NCI-H1105 (cell line): ENCODE measurements around the gene EEF1A2.

Experiments used
- DNase-seq: peaks from one replicate; lab custom pipeline; 2025; lab: John Stamatoyannopoulos, UW

The EEF1A2 gene

DNA sequence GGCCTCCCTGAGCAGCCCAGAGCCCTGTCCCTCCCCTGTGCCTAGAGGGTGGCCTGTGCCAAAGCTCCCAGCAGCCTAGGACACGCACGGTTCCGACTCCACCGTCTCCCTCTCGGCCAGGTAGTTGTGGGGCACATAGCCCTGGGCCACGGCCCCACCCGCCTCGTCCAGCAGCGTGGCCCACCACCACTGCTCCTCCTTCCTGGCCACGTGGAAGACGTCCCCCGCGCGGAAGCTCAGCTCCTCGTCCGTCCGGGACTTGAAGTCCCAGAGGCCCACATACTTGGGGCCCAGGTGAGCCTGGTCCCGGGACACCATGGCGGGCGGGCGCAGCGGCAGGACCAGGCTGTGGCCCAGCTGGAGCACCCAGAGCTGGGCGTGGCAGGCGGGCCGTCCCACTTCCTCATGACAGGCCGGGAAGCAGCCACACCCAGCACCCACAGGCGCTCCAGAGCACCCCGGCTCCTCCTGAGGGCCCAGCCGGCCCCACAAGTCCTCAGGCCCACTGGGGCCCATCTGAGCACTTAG is 38.2 kb upstream of the EEF1A2 start, which contains the start of gene PTK6:
Gene PTK6, minus strand, starts transcription at position 380 of the 528 bp plus-strand sequence. Its CDS starts 62 bp downstream, at position 318.
- DNase-seq, result no peak

DNA sequence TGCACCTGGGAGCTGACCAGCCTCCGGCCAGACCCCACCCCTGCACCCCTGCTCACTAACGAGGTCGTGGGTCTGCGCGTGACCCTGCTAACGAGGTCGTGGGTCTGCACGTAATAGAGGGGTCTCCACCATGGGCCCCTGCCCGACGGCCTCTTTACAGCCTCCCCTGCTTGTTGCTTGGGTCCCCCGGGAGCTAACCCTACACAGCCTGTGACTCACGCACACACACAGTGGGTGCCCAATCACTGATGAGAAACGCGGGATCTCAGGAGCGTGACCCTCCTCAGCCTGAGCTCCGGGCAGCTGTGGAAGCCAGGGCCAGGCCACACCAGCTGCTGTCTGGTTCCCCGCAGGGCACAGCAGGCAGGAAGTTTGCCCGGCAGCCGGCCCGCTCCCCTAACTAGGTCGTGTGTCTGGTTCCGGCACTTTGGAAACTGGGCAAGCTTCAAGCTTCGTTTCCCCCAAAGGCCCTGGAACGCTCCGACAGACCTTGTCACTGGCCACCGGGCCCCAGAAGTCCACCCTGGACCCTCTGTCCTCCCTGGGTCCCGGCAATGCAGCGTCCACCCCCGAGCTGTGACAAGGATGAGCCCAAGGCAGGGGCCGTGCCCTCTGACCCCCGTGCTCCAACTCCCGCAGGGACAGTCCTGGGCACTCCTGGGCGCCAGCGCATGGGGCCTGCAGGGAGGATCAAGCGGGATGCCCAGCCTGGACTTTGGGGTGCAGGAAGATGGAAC is 37.5 kb upstream of the EEF1A2 start:
- DNase-seq, result no peak

DNA sequence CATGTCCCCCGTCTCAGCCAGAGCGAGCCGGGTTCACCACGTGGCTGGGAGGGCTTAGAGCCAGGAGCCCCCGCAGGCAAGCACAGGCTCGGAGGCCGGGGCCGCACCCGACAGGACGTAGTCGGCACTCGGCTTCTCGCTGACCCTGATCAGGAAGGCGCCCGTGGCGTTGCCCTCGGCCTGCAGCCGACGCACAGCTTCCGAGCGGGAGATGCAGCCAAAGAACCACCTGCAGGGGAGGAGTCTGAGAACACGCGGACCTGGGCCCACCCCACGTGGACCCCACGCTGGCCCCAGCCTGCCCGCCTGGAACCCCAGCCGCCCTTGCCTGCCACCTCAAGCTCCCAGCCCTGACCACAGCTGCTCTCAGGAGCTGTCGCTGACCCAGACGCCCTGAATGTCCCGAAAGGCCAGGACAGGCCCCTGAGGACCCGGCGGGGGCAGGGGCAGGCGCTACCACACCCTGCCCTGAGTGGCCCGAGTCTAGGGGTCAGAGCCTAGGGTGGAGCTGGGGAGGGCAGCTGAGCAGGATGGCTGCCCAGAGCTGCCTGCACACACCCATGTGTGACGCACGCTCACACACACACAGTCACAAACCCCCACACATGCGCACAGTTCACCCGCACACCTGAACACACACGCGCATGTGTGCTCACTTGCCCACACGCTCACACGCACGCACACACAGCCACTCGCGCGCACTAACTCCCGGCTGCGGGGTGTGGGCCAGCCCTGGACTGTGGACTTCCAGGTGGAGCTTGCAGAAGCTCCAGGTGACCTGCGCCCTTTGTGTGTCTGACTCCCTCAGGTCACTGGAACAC is 36.2 kb upstream of the EEF1A2 start:
- DNase-seq, result no peak

DNA sequence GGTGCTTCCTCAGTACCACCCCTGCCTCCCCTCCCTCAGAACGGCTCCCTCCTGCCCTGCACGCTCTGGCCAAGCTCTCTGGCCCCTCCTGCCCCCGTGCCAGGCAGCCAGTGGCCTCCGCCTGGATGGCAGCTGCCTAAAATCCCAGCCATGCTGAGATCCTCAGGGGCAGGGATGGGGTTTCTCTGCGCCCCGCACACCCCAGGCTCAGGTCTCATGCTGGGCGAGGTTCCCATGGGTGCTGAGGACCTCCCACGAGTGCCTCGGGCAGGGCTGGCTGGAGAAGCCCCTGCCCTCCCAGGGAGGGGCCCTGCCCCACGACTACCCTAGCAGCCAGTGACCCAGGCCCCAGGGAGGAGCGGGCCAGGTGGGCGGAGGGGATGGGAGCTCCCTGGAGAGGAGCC is 35.5 kb upstream of the EEF1A2 start:
- no peak for DNase-seq

DNA sequence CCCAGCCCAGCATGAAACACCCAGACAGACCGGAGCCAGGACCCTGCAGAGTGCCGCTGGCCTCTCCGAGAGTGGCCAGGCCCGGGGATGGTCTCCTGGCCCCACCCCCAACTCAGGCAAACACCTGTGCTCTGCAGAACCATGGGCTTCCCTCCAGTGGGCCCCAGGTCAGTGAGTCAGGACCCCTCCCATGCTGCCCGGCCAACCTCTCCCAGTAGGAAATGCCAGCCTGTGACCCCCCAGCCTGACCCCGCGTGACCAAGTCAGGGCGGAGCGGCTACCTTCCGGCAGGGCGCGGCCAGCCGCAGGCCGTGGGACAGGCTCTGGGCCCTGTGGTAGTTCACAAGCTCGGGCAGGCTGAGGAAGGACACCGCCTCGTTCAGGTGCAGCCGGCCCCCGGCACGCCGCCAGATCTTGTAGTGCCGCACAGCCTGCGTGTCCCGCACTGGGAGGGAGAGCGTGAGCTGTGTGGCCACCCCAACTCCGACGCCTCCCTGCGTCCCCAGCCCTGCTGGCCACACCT is 35.0 kb upstream of the EEF1A2 start:
- DNase-seq, result no peak

DNA sequence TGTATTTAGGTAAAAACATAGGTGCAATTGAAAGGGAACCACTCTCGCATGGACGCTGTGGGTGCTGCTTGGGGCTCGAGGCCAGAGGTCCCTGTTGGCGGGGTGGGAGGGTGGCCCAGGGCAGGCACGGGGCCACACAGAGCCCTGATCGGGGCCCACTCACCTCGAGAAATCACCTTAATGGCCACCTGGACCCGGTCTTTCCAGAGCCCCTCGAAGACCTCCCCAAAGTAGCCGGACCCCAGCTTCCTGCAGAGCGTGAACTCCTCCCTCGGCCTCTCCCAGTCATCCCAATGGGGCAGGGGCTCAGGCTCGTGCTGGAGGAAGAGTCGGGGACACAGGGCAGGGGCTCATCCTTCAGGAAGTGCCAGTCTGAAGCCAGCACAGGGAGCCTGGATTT is 34.5 kb upstream of the EEF1A2 start:
- no peak for DNase-seq

DNA sequence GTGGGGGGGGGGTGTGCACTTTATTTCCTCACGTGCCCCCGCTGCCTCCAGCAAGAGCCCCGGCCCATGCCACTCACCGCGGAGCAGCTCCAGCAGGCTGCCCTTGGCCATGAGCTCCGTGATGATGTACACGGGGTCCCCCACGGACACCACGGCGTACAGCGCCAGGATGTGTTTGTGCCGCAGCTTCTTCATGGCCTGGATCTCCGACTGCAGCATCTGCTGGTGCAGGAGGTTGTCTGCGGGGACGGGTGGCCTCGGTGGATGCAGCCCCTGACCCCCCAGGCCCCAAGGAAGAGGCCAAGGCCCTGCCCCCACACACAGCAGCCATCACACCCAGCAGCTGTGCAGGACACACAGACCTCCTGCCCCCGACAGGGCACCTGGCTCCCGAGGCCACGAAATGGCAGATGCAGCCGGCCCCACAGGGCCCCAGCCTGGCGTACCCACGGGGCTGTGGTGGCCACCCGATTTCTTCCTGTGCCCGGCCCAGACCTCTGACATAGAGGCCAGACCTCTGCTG is 33.6 kb upstream of the EEF1A2 start:
- DNase-seq, result no peak

DNA sequence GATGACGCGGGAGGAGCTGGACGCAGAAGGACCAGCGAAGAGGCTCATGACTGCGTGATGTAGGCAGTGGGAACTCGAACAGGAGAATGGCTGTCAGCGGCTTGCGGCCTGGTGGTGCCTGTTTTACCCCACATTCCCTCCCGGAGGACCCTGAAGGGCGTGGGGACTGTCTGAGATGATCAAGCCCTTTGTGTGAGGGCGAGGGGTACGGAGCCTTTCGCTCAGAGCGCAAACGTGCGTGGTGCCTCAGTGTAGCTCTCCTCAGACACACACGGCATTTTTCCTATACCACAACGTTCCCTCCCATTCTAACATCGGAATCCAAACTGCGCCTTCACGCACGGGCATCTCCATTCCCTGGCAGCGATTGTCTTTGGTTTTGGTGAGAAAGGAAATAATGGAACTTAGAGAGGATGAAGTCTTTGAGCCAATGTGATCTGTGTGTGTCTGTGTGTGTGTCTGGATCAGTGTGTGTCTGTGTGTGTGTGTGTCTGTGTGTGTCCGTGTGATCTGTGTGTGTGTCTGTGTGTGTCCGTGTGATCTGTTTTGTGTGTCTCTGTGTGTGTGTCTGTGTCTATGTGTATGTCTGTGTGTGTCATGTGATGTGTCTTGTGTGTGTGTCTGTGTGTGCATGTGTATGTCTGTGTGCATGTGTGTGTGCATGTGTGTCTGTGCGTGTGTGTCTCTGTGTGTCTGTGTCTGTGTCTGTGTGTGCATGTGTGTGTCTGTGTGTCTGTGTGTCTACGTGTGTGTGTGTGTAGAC is 33.0 kb upstream of the EEF1A2 start:
- no peak for DNase-seq

DNA sequence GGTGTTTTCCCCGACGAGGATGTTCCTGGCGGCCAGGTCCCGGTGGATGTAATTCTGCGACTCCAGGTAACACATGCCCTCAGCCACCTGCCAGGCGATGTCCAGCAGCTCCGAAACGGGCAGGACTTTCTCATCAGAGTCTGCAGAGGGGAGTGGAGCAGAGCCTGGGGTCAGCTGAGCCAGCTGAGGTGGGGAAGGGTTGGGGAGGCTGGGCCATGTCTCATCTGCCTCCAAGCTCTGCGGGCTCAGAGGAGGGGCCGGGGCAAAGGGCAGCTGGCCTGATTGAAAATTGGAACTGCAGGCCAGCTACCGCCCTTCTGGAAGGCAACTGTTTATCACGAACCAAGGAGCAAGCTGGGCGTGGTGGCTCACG is 31.9 kb upstream of the EEF1A2 start:
- DNase-seq, result no peak

DNA sequence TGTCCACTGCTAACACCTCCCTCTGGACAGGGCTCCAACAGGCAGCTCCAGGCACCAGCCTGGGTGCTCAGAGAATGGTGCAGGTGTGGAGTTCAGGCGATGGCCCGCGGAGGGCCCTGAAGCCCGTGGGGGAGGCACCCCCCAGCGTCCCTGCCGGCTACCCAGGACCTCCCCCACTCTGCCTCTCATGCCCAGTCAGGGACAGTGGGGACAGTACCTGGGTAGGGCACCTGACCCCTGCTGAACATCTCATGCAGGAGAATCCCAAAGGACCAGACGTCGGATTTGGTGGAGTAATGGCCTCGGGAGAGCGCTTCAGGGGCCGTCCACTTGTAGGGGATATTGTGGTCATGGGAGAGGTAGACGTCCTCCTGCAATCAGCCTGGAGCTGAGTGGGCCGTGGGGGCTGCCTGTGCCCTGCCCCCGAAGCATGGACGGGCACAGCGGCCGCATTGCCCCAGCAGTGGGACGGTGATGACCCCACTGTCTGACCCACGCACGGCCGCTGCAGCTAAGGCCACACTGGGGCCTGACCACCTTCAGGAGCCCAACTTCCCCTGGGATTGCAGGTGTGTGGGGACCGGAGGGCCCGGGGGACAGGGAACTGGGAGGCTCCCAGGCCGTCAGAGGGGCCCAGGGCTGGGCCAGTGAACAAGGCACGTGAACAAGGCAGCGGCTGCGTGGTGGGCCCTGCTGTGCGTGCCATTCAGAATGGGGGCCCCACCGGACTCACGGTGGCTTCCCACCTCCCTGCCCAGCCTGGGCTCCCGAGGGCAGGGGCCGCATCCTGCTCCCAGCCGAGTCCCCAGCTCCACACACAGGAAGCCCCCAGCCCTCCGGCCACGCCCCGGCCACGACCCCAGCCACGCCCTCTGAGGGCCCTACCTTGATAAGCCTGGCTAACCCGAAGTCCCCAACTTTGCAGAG is 31.2 kb upstream of the EEF1A2 start:
- DNase-seq, result no peak

DNA sequence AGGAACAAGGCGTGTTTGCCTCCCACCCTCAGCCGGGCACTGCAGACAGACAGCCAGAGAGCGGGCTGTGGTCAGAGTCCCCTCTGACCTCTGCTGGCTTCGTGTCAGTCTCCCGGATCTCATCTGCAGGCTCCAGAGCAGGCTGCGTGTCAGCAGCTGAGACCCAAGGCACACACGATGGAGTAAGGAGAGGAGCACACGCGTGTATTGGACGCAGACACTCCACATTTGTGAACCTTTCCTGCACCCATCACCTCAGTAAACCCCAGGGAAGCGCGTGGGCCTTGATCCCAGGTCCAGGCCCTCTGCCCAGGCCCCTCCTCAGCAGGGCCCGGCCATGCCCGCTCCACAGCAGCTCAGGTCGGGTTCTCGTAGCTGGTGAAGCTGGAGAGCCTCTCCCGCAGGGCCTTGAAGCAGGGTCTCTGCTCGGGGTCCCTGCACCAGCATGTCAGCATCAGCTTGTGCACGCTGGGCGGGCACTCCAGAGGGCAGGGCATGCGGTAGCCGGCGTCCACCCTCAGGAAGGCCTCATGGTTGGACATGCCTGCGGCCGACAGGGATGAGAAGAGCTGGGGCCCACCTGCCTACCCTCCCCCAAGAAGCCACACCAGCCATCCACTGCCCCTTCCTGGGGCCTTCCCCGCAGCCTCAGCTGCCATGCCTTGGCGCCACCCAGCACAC is 30.4 kb upstream of the EEF1A2 start:
- no peak for DNase-seq

DNA sequence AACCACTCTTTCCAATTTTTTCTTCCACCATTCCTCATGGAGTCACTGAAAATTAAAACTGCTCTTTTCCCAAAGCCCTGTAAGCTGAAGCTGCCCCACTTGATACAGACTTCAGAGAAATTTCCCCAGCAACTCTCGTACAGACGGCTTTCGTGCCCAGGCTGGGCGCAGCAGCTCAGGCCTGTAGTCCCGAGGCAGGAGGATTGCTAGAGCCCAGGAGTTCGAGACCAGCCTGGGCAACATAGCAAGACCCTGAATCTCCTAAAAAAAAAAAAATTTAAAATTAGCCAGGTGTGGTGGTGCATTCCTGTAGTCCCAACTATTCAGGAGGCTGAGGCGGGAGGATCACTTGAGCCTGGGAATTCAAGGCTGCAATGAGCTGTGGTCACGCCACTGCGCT is 28.3 kb upstream of the EEF1A2 start:
- DNase-seq, result no peak

DNA sequence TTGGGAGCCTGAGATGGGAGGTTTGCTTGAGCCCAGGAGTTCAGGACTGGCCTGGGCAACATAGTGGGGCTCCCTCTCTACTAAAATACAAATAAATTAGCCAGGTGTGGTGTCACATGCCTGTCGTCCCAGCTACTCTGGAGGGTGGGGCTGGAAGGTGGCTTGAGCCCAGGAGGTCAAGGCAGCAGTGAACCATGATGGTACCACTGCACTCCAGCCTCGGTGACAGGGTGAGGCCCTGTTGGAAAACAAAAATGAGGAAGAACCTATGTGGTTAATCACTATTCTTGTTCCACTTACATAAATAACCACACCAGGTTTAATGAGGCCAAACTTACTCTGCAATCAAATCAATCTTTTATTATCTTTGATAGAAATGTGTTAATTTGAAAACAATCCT is 27.1 kb upstream of the EEF1A2 start:
- DNase-seq, result no peak

DNA sequence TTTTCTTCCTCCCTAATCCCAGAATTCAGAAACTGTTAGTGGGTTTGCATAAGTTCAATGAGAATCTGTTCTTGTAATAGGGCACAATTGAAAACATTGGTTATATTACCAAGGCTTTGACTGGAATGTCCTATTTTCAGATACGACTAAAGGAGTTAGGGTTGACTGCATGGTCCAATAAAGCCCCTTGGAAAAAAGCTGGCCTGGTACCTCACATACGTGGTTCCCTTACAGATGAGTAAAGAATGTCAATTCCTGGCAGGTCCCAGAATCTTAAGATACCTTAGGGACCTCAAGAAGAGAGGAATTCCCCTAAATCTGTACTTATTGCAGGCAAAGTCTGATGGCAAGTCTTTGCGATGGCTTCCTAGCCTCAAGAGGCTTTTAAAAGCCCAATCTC is 26.3 kb upstream of the EEF1A2 start:
- DNase-seq, result no peak

DNA sequence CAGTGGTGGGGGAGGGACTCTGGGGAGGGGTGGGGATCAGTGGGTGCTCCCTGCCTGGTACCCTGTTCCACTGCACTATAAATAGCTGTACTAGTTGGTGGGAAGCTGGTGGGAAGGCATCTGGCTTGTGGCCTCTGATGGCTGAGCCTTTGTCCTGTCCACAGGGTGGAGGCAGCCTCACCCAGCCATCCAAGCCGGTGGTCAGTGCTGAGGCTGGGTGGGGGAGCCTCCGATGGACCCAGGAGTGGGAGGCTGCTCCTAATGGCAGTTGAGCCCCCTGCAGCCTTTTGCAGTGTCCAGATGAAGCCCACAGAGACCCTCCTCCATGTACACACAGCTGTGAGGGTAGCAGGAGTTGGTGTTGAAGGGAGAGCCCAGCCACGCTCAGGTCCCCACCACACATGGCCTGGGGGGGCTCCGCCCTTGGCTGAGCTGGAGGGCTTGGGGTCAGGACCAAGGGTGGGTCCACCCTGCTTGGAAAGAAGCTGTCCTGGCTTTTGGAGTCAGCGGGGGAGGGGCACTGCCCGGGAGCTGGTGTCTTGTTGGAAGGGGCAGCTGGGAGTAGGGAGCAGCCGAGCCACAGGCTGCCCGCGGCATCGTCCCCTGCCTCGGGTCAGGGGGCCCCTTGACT is 24.2 kb upstream of the EEF1A2 start:
- no peak for DNase-seq

DNA sequence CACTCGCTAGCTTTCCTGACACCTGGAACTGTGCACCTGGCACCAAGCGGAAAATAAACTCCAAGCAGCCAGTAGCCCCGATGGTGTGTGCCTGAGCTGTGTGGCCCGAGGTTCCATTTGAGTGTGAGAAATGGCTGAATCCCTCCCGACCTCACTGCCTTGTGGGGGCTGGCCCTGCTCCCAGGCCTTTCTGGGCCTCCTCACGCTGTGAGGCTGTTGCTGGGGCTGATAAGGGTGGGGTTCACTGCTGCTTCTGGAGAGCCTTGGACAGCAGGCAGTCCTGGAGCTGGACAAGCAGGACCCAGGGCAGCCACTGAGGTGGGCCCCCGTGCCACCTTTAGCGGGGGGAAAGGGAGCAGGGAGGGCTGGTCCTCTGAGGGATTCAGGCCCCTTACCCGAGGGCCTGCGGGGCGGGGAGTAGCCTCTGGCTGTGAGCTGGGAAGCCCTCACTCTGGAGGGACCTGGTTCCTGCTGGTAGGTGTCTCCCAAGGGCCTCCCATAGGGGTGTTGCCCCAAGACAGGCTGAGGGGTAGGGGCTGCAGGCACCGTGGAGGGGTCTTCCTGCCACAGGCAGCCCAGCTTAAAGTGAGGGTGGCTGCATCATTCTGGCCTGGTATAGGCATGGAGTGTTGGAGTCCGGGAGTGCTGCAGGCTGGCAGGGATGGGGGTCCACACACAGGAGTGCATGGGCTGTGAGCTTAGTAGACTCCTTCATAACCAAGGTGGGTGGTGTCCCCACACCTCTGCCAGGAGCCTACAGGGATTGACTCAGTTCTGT is 23.4 kb upstream of the EEF1A2 start:
- no peak for DNase-seq

DNA sequence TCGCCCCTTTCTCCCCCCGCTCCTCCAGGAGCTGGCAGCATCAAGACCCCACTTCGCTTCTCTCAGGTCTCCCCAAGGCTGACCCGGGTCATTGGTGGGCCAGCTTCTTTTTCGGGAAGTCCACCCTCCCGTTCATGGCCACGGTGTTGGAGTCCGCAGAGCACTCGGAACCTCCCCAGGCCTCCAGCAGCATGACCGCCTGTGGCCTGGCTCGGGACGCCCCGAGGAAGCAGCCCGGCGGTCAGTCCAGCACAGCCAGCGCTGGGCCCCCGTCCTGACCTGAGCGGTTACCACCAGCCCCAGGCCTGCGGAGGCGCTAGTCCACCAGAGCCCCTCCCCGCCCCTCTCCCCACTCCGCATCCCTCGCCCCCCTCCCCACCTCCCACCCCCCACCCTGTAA is 22.7 kb upstream of the EEF1A2 start:
- no peak for DNase-seq

DNA sequence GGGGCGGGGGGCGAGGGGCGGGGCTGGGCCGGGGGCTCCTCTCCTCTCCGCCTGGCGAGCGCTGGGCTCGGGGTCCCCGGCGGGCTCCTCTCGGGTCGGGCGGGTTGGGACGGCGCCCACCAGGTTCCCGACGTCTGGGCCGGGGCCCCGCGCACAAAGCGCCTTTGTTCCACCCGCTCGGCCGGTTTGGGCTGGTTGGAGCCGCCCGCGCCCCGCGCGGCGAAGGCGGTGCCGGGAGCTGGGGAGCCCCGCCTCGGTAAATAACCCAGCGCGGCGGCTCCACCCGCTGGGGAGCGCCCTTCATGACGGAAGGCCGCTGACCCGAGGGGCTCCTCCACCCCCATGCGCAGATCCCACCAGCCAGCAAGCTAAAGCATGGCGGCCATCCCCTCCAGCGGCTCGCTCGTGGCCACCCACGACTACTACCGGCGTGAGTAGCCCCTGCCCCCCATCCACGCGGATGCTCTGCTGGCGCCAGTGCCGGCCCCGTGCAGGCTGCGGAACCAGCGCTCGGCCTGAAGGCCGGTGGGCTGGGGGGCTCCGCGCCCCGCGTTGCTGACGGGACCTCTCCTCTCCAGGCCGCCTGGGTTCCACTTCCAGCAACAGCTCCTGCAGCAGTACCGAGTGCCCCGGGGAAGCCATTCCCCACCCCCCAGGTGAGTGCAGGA is 22.2 kb upstream of the EEF1A2 start:
- DNase-seq, result peak; percentile 40
